B cell (primary cell): ENCODE data around the gene SYNGAP1.

Experiments used
- CTCF ChIP-seq: fragments of 200-600 bp; IDR thresholded peaks from one replicate; pipeline ENCODE4 v1.8.0; 2022; ENCODE audit warnings: antibody characterized with exemption, mild to moderate bottlenecking
- EZH2 ChIP-seq: IDR thresholded peaks from 2 replicates; pipeline ENCODE4 v1.6.1; 2012; ENCODE audit warnings: borderline replicate concordance, low read depth, mild to moderate bottlenecking, moderate library complexity, low read length; ENCODE audit not compliant: insufficient read depth, poor library complexity, severe bottlenecking

GRCh38 chr6:33411632-33412005 lies 8.2 kb upstream of the SYNGAP1 start:
- TF ChIP-seq CTCF (no peak), EZH2 (no peak)
